Body of pancreas (tissue), 4 donors: ENCODE data around the gene OR52I2. TPM values are rescaled to one million over a fixed set of nuclear protein-coding genes. Genes with fewer than 3 reads are reported as not detected.

Experiments
- ATAC-seq: fragments of 150-250 bp; one replicate; pipeline ENCODE4 v1.9.1; 2016
- DNase-seq, 4 donors: peaks; one replicate each; pipeline ENCODE4 v3.0.0-alpha.2; 2019
- H3K27ac ChIP-seq, 4 donors: fragments of 200-600 bp; sonication (generic); 1 replicate in 3 of 4; 2 replicates in 1 of 4; pipeline versions ENCODE4 v1.5.1 to v1.6.1; 2016 to 2019; ENCODE audit warnings: mild to moderate bottlenecking in 1 of 4, mixed read lengths in 1 of 4, moderate library complexity in 1 of 4
- H3K27me3 ChIP-seq, 2 donors: fragments of 200-600 bp; sonication (generic); one replicate each; pipeline ENCODE4 v1.6.0; 2016; ENCODE audit warnings: mild to moderate bottlenecking in 1 of 2
- H3K36me3 ChIP-seq, 2 donors: fragments of 200-600 bp; sonication (generic); replicated peaks in 1 of 2; 2 replicates each; pipeline ENCODE4 v1.5.1; 2016; ENCODE audit warnings: low read depth in 2 of 2; ENCODE audit not compliant: insufficient read depth in 1 of 2
- H3K4me1 ChIP-seq: fragments of 200-600 bp; sonication (generic); one replicate; pipeline ENCODE4 v1.6.0; 2016
- H3K4me3 ChIP-seq, 2 donors: fragments of 200-600 bp; sonication (generic); 1 replicate in 1 of 2; 2 replicates in 1 of 2; pipeline ENCODE4 v1.5.1; 2016 to 2019
- H3K9me3 ChIP-seq, 3 donors: fragments of 200-600 bp; sonication (generic); 1 replicate in 2 of 3; 2 replicates in 1 of 3; pipeline ENCODE4 v1.5.1; 2016
- POLR2A ChIP-seq, 3 donors: fragments of 450-650 bp; IDR thresholded peaks; one replicate each; pipeline ENCODE4 v1.6.1; 2016; ENCODE audit warnings: antibody characterized with exemption in 3 of 3, mild to moderate bottlenecking in 2 of 3
- WGBS, 2 donors: methylation state at CpG; one replicate each; pipeline ENCODE4 v1.1.5; 2017; 5-methylcytosine and 5-hydroxymethylcytosine counted together
- intact Hi-C: fragments of 100-400 bp; cut with DNase I; formaldehyde crosslinking; loops from one replicate; pipeline ENCODE4 v1.15.1; 2023
- total RNA-seq, 2 donors: library from RNA; depleted of rRNA; stranded (reverse); fragments of >200 nt; gene quantifications; one replicate each; pipeline ENCODE4 v1.1.0, GENCODE V29; 2016
- TF ChIP-seq, protein P1 (sequence below), 7 experiments: fragments of 450-650 bp in 4 of 7; fragments of 200-600 bp in 3 of 7; sonication (generic) in 3 of 7; IDR thresholded peaks; one replicate each; pipeline ENCODE4 v1.5.1; 2016 to 2019; ENCODE audit warnings: antibody characterized with exemption in 7 of 7

The OR52I2 gene
- total RNA-seq, 2 donors from 2014 or later: not detected

DNA sequence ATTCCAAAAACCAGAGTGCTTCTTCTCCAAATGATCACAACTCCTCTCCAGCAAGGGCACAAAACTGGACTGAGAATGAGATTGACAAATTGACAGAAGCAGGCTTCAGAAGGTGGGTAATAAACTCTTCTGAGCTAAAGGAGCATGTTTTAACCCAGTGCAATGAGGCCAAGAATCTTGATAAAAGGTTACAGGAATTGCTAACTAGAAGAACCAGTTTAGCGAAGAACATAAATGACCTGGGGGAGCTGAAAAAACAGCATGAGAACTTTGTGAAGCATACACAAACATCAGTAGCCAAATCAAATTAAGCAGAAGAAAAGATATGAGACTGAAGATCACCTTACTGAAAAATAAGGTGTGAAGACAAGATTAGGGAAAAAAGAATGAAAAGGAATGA, 21.1 kb upstream of the OR52I2 start:
- DNase-seq: peak in 1 of 4 donors; percentile 4
- peak; percentile 79 for ATAC-seq
- H3K36me3 ChIP-seq: no peaks in the 10 kb centered on the region
- H3K4me1 ChIP-seq: peaks cover 28% of the 10 kb centered on the region
- H3K9me3 ChIP-seq: no peaks in the 10 kb centered on the region
- H3K4me3 ChIP-seq: no peak overlapping the region
- H3K27ac ChIP-seq: peak overlapping the region in 3 of 4 donors; percentile 53 to 55 (median 54)
- TF ChIP-seq, protein P1, sequence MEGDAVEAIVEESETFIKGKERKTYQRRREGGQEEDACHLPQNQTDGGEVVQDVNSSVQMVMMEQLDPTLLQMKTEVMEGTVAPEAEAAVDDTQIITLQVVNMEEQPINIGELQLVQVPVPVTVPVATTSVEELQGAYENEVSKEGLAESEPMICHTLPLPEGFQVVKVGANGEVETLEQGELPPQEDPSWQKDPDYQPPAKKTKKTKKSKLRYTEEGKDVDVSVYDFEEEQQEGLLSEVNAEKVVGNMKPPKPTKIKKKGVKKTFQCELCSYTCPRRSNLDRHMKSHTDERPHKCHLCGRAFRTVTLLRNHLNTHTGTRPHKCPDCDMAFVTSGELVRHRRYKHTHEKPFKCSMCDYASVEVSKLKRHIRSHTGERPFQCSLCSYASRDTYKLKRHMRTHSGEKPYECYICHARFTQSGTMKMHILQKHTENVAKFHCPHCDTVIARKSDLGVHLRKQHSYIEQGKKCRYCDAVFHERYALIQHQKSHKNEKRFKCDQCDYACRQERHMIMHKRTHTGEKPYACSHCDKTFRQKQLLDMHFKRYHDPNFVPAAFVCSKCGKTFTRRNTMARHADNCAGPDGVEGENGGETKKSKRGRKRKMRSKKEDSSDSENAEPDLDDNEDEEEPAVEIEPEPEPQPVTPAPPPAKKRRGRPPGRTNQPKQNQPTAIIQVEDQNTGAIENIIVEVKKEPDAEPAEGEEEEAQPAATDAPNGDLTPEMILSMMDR (IDR thresholded peaks at IDR 0.05): no peak
- no peak for TF ChIP-seq POLR2A (IDR thresholded peaks at IDR 0.05)
- WGBS, 2 donors: 23 to 39% methylated on average over 1 of the region's 1 CpG
- H3K27me3 ChIP-seq: no peaks in the 10 kb centered on the region
- intact Hi-C loops: no loop called here

DNA sequence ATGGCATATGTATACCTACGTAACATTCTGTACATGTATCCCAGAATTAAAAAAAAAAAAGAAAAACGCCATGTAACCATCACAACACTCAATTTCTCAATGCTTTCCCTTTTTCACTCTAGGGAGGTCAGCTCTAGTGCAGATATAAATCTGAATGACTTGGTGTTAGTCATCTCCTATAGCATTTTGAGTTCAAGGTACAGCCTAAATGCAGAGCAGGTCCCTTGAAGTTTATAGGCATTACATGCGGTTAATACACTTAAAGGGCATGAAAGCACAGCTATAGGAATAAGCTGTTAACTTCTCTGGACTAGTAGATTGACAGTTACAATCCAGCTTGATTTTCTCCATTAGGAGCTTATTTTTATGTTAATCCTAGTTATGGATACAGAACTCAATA, 16.2 kb upstream of the OR52I2 start:
- no peak for ATAC-seq
- Histone ChIP-seq H3K4me3 (no peak overlapping the region), H3K36me3 (no peaks in the 10 kb centered on the region)

DNA sequence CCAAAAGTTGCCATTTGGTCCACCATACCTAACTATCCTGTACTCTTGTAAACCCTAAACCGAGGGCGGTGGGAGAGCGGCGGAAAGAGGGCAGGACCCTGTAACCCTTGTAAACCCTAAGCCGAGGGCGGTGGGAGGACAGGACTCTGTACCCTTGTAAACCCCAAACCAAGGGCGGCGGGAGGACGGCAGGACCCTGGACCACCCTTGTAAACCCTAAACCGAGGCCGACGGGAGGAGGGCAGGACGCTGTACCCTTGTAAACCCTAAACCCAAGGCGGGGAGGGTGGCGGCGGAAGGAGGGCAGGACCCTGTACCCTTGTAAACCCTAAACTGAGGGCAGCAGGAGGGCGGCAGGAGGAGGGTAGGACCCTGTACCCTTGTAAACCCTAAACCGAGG, 12.5 kb upstream of the OR52I2 start:
- WGBS, 2 donors: 87 to 90% methylated on average over 18 of the region's 18 CpGs
- H3K27ac ChIP-seq: no peak overlapping the region
- ATAC-seq (no peak), DNase-seq (no peak)
- no peaks in the 10 kb centered on the region for H3K4me1 ChIP-seq
- H3K27me3 ChIP-seq: no peaks in the 10 kb centered on the region
- intact Hi-C loops: no loop called here
- H3K36me3 ChIP-seq: no peaks in the 10 kb centered on the region
- TF ChIP-seq, protein P1 (IDR thresholded peaks at IDR 0.05): no peak
- no peak for TF ChIP-seq POLR2A (IDR thresholded peaks at IDR 0.05)
- H3K9me3 ChIP-seq: no peaks in the 10 kb centered on the region
- H3K4me3 ChIP-seq: no peak overlapping the region

More for the DNA sequence above, 16.2 kb upstream of the OR52I2 start:
- no peaks in the 10 kb centered on the region for H3K27me3 ChIP-seq
- intact Hi-C loops: no loop called here
- no peak for DNase-seq
- TF ChIP-seq, protein P1 (IDR thresholded peaks at IDR 0.05): no peak
- TF ChIP-seq POLR2A (IDR thresholded peaks at IDR 0.05): no peak
- no peak overlapping the region for H3K27ac ChIP-seq
- H3K9me3 ChIP-seq: no peaks in the 10 kb centered on the region
- H3K4me1 ChIP-seq: peaks cover 11% of the 10 kb centered on the region
- WGBS, 2 donors: 81 to 97% methylated on average over 3 of the region's 3 CpGs

DNA sequence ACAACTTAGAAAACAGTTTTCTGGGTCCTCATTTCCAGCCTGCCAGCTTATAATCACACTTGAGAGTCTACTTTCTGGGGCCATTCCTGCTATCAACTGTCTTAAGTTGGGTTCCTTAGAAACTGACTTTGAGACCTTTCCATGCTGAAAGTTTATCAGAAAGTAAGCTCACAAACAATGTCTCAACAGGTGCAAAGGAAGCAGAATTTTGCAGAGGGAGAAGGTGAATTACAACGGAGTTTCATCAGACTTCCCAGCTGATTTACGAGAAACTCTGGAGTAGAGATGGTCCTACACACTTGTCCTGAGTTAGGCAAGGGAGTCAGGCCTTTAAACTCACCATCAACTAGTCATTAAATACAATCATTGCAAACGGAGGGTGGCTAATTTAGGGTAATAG, 4.7 kb upstream of the OR52I2 start:
- ATAC-seq (no peak), DNase-seq (no peak)
- Histone ChIP-seq H3K27ac (no peak overlapping the region), H3K36me3 (no peaks in the 10 kb centered on the region), H3K4me3 (no peak overlapping the region), H3K9me3 (no peaks in the 10 kb centered on the region), H3K27me3 (no peaks in the 10 kb centered on the region), H3K4me1 (no peaks in the 10 kb centered on the region)
- no peak for TF ChIP-seq POLR2A (IDR thresholded peaks at IDR 0.05)
- TF ChIP-seq, protein P1 (IDR thresholded peaks at IDR 0.05): no peak
- intact Hi-C loops: no loop called here
- WGBS, 2 donors: 53 to 60% methylated on average over 3 of the region's 3 CpGs

DNA sequence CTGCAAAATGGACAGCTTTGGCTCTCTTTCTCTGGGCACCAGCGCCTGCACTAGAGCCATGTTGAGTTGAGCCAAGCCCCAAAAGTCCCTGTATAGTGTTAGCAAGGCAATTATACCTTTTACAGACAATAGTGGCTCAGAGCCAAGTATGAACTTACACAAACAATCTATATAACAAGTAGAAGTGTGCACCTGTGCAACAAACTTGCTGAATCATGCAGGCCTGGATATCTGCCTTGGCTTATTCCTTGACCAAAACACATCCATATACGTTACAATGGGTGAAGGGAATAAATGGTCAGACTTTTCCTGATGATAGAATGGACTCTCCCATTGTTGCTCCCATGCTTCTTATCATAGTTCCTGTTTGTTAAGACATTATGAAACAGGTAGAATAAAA, 3.8 kb upstream of the OR52I2 start:
- TF ChIP-seq POLR2A (IDR thresholded peaks at IDR 0.05): no peak
- TF ChIP-seq, protein P1 (IDR thresholded peaks at IDR 0.05): no peak
- Histone ChIP-seq H3K4me3 (no peak overlapping the region), H3K27ac (no peak overlapping the region), H3K36me3 (no peaks in the 10 kb centered on the region), H3K27me3 (no peaks in the 10 kb centered on the region), H3K4me1 (no peaks in the 10 kb centered on the region), H3K9me3 (no peaks in the 10 kb centered on the region)
- no peak for DNase-seq
- no peak for ATAC-seq
- 73 to 88% methylated on average over 2 of the region's 2 CpGs for WGBS, 2 donors
- intact Hi-C loops: no loop called here
